ENCODE data around the gene SLIT1.

The SLIT1 gene

DNA sequence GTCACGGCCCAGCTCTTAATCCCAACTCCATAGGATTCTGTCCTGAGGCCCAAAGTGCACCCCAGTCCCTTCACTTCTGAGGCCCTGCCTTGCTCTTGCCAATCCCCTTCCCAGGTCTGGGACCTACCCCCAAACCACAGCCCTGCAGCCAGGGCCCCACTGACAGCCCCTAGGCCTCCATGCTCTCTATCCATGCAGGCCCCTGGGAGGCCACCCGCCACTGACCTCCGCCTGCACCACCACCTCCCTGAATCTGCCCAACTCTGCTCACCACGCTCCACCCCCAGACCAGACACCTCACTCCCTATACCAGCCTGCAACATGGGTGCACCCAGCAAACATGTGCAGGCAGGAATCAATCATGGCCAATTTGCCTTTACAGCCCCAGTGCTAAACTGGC lies 10.2 kb downstream of the SLIT1 start:
- H3K27ac ChIP-seq: no peak overlapping the region
- no peak for DNase-seq (ENCODE audit: low read depth, low spot score)

DNA sequence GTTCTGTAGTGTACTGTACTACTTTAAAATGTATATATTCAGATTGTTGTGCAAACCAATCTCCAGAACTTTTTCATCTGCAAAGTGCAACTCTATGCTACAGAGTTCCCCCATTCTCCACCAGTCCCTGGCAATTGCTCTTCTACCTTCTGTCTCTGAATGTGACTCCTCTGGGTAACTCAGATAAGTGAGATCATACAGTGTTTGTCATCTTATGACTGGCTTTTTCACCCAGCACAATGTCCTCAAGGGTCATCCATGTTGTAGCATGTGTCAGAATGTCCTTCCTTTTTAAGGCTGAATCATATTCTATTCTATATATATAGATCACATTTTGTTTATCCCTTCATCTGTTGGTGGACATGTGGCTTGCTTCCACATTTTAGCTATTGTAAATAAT lies 10.8 kb downstream of the SLIT1 start:
- no peak overlapping the region for H3K27ac ChIP-seq
- no peak for DNase-seq (ENCODE audit: low read depth, low spot score)

DNA sequence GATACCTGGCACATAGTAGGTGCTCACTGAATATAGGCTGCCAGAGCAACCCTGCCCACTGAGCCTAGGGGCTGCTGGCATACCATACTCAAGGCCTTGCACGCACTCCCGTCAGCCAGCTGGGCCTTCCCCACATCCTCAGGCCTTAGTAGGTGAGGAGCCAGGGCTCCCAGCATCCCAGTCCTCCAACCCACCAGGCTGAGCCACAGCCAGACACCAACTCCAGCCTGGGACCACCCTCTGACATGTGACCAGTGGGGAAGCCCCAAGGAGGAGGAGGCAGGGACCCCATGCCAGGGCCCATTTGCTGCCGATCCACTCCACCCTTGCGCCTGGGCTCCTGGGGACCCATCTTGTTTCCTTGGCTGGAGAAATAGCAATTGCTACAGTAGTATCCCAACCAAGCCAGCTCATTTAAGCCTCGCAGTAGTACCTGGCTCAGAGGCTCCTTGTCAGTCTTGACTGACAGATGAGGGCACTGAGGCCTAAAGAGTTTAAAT lies 11.4 kb downstream of the SLIT1 start:
- no peak for DNase-seq (ENCODE audit: low read depth, low spot score)
- H3K27ac ChIP-seq: no peak overlapping the region

DNA sequence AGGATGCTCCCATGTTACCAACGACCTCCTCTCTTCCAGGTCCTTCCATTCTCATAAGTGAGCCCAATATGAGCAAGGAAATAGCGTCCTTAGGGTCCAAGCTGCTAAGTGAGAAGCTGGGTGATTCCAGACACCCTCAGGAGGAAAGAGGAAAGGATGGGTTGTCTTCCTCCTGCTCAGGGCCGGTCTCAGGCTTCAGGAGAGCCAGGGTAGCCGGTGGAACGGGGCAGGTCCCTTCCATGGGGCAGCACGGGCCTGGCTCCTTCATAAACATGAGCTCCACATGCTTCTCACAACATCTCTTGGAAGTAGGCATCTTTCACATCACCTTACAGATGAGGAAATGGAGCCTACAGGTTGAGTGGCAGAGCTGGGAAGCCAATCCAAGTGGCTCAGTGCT lies 12.7 kb downstream of the SLIT1 start:
- no peak for DNase-seq (ENCODE audit: low read depth, low spot score)
- H3K27ac ChIP-seq: no peak overlapping the region

DNA sequence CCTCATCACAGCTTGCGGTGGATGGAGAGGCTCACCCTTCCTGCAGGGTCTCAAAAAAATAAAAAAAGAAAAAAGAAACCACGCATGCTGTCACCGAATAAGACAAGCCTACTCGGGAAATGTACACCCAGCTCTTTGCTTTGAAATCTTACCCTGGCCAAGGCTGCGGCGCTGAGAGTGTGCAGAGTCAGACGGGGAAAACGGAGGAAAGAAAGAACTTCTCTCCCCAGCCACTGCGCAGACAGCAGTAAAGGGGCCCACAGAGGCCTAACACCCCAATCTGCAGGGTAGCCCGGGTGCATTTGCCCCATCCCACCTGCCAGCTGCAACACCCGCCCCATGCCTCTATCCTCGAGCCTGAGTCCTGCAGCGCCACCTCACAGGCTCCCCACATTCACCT lies 14.8 kb downstream of the SLIT1 start:
- no peak overlapping the region for H3K27ac ChIP-seq
- DNase-seq (ENCODE audit: low read depth, low spot score): no peak

DNA sequence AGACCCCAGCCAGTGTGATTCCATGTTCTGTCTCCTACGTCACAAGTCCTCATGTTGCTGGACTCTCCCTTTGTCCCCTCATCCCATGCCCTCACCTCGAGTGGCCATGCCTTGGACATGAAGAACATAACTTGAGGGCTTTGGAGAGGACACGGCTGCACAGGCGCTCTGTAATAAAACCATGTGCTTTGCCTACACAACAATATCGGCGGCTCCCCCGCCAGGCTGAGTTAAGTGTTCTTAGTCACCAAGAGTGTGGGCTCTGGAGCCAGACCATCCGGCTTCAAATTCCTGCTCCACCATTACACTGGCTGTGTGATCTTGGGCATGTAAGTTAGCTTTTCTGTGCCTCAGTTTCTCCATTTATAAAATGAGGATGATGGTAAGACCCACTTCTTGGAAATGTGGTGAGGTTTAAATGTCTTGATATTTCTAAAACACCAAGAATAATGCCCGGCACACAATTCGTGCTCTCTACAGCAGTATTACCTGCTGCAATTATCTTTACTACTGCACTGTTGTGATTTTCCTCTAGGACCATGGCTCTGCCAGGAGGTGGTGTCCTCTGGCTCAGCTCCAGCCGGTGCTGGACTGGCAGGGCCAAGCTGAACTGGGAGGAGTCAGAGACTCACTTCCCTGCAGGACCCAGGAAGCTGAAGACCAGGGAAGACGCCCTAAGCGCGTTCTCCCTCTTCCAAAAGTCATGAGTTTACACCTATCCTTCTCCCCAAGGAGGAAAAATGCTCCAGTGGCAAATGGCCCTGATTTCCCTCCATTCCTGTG lies 15.7 kb downstream of the SLIT1 start:
- no peak overlapping the region for H3K27ac ChIP-seq
- no peak for DNase-seq (ENCODE audit: low read depth, low spot score)

DNA sequence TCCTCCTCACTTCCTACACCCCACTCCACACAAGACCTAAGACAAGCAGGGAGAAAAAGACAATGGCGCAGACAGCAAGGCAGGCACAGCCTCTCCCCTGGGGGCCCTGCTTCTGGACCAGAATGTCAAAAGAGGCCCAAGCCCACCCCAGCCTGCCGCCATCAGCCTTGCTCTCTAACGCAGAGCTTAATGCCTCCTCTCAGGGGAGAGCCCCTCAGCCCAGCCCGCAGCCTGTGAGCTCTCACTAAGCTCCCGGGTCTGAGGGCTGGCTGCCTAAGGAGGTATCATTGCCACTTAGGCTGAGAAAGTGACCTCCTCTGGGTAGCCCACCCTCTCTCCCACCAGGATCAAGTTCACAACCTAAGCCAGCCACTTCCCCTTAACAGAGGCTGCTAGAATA lies 16.7 kb downstream of the SLIT1 start:
- no peak overlapping the region for H3K27ac ChIP-seq
- no peak for DNase-seq (ENCODE audit: low read depth, low spot score)

DNA sequence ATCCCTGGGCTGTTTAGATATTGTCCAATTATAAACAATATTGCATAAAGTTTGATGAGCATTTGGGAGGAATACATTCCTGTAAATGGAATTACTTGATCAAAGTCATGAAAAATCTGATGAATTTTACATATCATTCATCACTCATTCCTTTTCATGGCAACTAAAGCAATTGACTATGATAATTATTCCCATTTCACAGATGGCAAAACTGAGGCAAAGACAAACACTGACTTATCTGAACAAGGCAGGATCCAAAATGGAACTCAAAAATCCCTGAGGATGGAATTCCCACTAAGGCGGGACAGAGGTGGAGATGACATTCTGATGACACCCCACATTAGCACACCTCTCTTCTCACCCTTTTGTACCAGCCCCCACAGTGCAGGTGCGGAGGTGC lies 17.1 kb downstream of the SLIT1 start:
- no peak overlapping the region for H3K27ac ChIP-seq
- no peak for DNase-seq (ENCODE audit: low read depth, low spot score)

DNA sequence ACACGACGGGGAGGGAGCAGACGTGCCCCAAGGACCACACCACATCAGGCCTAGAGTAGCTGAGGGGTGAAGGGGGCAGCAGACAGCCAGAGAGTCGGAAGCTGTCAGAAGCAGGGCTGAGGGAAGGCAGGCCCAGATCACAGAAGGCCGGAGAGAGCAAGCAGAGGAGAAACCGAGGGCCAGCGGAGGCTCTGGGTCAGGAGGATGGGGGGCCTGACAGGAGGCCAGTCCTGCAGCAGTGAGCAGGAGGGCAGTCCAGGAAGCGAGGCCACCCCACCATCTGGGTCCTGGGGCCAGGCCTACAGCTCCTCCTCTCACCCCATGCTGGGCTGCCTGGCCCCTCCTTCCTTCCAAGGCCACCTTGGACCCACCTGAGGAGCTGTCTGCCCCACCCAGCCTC lies 20.3 kb downstream of the SLIT1 start:
- no peak for DNase-seq (ENCODE audit: low read depth, low spot score)
- no peak overlapping the region for H3K27ac ChIP-seq

DNA sequence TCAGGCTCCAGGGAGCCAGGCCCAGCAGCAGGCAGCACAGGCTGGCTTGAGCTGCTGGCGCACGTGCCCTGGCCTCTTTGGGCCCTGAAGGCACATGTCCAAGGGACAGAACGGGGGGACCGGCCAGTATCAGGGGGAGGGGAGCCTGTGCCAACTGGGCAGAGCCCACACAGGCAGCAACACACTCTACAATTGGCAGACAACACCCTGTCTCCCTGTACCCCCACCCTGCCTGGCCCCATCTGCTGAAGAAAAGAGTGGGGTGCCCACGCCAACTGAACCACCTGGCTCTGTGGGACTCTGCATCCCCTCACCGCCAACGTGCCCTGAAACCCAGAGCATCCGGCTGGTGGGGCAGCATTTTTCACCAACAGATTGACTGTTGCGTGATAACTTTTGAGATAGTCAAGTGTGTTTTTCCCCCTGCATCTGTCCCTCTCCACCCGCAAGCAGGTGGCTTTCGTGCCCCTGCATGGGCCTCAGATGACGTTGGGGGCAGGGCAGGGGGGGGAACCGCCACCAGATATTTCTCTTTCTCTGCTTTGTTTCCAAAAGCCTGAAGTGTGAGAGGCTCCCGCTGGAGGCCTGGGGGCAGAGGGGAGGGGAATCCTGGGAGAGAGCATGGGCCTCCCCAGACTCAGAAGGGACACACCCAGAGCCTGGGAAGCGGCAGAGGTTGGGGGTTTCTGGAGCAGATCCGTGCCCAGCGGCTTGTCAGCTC lies 21.8 kb downstream of the SLIT1 start:
- DNase-seq (ENCODE audit: low read depth, low spot score): no peak
- no peak overlapping the region for H3K27ac ChIP-seq

DNA sequence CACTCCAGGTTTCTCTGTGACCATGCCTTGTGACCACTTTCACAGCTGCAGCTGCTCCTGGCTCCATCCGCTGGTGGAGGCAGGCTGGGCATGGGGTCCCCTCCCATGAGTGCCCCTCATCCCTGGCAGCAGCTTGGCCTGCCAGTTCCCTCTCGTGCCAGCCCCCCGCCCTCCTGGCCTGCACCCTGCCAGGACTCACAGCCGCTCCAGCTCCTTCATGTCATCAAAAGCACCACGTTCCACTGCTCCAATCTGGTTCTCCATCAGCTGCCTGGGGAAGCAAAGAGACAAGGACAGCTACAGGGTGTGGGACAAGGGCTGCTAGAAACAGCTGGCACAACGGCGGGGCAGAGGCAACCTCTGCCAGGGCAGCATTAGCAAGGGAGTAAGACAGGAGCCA lies 22.6 kb downstream of the SLIT1 start:
- DNase-seq (ENCODE audit: low read depth, low spot score): no peak
- H3K27ac ChIP-seq: no peak overlapping the region

DNA sequence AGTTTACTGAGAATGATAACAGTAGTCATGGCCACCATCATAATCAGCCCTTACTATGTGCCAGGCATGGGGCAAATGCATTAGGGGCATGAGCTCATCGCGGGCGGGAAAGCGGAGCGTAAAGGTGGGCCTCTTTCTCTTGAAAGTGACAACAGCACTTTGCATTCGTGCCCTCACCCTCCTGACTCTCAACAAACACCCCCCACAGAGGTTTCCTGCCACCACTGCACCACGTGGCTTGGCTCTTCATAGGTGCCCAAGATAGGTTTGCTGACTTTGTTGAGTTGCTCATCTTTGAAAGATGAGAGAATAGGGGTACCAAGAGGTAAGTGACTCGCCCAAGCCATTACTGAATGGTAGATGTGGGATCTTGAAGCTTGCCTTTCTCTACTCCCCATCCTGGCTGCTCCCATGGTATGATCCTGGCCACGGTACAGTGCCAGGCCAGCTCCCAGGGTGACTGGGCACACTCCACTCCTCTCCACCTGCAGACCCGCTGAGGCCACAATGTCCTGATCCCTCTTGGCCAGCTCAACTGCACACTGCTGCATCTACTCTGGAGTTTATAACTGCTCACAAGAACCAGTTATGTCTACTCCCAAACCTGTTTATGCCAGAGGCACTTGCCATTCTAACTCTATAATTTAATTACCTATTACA lies 26.0 kb downstream of the SLIT1 start:
- no peak overlapping the region for H3K27ac ChIP-seq
- DNase-seq (ENCODE audit: low read depth, low spot score): no peak

DNA sequence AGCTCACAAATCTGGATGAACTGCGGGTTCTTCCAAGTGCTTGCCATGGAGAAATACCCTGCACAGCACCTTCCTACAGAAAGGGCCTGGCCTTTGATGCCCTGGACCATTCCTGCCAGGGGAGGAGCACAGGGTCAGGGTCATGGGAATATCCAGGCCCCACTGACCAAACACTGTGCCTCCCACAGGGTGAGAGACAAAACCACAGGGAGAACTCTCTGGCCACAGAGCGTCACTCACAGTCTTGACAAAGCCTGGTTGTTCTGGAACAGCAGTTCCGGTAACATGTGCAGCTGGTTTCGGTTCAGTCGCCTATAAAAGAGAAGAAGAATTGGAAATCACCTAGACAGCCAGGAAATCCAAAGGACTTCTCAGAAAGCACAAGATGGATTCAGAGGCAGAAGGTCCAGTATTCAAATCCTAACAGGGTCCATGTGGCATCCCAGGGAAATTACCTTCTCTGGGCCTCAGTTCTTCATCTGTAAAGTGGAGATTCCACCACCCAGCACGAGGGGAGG lies 28.1 kb downstream of the SLIT1 start:
- no peak overlapping the region for H3K27ac ChIP-seq
- no peak for DNase-seq (ENCODE audit: low read depth, low spot score)

DNA sequence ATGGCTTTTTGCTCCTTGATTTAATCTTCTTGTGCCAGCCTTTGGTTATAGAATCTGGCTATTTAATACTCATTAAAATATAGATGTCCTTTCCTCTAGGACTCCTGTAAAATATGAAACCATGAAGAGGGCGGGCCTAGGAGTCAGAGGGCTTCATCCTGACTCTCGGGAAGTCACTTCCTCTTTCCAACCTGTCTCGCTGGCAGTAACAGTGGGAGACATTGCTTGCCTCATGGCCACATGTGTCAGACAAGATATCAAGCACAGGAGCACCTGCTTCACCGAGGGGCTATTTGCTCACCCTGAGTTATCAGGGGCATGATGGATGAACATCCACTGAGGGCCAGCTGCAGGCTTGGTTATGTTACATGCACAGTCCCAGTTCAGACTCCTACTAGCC lies 31.0 kb downstream of the SLIT1 start:
- H3K27ac ChIP-seq: no peak overlapping the region
- DNase-seq (ENCODE audit: low read depth, low spot score): no peak

DNA sequence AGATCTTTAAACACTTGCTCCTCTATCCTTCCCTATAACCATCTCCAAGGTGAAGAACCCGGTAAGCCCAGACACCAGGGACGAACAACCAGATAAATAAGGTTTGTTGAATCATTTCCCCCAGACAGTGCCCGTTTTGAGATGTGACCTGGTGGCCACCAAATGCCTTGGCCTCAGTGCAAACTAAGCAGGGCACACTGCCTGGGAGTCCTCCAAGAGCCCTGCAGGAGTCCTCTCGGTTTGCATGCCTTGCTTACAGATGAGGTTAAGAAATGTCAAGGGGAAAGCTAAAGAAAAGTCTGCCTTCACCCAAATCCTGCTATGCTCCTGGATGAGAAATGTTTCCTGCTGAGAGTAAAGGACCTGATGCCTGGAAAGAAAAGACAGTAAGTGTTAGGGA lies 31.6 kb downstream of the SLIT1 start:
- DNase-seq (ENCODE audit: low read depth, low spot score): no peak

DNA sequence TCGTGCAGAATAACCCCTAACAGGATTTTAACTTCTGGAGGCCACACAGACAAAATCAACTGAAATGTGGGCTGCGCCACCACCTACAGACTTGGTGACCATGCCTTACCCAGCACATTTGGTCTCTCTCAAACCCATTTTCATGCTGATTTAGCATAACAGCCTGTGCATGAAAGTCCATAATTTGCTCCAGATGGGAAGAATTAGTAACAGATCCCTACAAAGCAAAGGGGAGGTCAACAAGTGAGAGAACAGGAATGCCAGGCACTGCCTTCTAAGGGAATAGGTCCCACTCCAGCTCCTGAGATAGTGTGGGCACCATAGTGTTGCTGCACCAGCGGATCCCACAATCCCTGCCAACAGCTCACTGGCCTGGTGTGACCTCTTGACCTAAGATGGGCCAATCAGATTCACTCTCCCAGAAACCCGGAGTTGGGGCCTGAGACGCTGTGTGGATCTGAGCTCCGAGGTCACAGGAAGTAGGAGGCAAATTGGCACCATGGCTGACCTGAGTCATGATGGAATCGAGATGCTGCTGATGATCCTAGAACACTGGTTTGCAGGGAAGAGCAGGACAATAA lies 32.4 kb downstream of the SLIT1 start:
- DNase-seq (ENCODE audit: low read depth, low spot score): no peak
- no peak overlapping the region for H3K27ac ChIP-seq

More for the DNA sequence above, 31.6 kb downstream of the SLIT1 start:
- no peak overlapping the region for H3K27ac ChIP-seq

DNA sequence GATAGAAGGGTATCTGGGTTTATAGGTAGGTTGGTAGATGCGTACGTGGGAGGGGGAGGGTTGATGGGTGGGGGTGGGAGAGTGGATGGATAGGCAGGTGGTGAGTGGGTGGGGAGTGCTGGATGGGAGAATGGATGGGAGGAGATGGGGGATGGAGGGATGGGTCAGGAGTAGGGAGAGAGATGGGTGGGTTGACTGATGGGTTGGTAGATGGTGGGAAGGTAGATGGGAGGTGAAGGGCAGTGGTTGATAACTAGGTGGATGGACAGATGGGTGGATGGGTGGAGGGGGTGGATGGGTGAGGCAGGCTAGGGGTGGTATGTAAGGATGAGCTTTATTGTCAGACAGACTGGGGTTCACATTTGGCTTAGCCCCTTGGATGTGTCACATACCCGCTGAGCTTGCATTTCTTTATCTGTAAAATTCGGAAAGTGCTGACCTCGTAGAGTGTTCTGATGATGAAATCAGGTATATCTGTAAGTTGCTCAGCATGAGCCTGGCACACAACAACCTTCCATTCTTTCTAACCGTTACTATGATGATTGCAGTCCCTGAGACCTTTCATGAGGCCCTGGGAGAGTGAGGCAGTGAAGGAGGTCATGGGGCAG lies 34.3 kb downstream of the SLIT1 start:
- no peak overlapping the region for H3K27ac ChIP-seq
- DNase-seq (ENCODE audit: low read depth, low spot score): no peak

DNA sequence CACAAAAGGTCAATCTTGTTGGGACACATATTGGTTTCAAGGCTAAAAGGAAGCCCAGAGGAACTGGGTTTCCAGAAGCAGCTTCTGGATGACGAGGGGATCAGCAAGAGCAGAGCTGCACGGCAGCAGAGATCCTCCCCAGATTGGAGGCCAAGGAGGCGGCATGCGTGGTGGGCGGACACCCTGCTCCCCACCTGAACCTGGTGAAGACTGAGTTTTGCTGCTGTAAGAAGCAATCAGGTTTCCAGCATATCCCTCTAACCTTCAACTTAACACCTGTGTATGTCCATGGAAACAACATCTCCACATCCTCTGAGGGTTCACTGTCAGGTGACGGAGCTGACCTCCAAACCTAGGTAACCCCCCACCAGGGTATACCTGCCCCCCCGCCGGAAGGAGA lies 35.1 kb downstream of the SLIT1 start:
- no peak for DNase-seq (ENCODE audit: low read depth, low spot score)
- no peak overlapping the region for H3K27ac ChIP-seq

DNA sequence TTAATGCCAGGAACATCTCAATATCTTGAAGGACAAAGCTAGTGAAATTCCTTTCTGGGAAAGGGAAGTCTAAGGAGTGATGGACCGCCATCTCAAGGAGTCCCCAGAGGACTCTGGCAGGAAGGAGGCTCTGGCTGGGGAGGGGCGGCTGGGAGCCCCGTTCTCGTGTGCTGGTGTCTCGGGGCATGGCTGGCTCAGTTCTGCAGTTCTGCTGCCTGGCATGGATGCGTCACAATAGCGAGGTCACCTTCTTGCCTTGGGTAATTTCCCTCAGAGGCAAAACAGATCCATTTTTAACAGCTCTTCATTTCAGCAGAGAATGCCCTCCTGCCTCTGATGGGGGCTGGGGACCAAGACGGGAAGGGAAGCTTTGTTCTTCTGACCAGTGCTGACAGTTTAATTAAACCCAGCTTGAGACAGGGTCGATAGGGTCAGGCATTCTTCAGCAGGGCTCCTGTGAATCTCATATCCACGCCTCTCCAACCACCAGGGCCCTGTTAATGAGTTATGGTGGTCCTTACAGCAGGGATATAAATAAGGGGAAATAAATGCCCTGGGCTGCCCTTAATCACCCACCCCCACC lies 35.7 kb downstream of the SLIT1 start:
- H3K27ac ChIP-seq: no peak overlapping the region
- no peak for DNase-seq (ENCODE audit: low read depth, low spot score)

DNA sequence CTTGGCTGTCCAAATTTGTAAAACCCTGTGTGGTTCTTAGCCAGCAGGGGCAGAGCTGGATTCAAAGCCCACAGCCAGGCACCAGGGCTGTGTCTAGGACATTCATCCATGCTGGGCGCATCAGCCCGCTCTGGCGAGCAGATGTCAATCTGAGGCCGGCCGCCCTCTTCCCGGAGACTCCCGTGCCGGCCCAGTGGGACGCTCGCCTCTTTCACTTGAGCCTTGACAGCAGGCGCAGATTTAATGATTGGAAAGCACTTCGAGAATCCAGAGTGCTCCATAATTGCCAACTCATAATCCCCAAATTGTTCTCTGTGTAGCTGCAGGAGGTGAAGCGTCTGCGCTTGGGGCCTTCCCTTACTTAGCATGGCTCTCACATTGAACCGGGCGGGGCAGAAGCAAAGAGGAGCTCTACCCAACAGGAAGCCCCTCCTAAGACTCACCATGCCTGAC lies 36.7 kb downstream of the SLIT1 start:
- H3K27ac ChIP-seq: no peak overlapping the region
- no peak for DNase-seq (ENCODE audit: low read depth, low spot score)
